ENCODE data around the gene LRRC37A2.
"Not testable (repeated sequence)": the region's sequence is repeated elsewhere in the genome, so short reads cannot be mapped to it uniquely, and the experiment has no call there.

DNA sequence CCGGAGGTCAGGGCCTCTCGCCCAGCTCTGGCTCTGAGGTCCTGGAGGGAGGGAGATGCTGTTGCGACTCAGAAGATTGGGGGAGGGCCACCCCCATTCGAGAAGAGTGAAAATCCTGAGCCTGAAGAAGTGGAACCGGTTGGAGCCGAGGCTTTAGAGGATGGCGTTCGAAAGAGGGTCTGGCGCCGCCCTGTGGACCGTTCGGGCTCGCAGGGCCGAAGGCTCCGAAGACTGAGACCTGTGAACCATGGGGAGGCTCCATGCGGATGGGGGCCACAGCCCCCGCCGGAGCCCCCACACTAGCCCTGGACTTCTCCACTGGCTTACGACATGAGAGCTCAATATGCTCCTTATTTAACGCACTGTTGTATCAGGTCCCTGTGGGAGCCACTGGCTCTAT is 46.9 kb downstream of the LRRC37A2 start:
- not testable (repeated sequence) for TF ChIP-seq POLR2A, EP300 (IDR thresholded peaks at IDR 0.05)
- TF ChIP-seq, protein P1, sequence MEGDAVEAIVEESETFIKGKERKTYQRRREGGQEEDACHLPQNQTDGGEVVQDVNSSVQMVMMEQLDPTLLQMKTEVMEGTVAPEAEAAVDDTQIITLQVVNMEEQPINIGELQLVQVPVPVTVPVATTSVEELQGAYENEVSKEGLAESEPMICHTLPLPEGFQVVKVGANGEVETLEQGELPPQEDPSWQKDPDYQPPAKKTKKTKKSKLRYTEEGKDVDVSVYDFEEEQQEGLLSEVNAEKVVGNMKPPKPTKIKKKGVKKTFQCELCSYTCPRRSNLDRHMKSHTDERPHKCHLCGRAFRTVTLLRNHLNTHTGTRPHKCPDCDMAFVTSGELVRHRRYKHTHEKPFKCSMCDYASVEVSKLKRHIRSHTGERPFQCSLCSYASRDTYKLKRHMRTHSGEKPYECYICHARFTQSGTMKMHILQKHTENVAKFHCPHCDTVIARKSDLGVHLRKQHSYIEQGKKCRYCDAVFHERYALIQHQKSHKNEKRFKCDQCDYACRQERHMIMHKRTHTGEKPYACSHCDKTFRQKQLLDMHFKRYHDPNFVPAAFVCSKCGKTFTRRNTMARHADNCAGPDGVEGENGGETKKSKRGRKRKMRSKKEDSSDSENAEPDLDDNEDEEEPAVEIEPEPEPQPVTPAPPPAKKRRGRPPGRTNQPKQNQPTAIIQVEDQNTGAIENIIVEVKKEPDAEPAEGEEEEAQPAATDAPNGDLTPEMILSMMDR (IDR thresholded peaks at IDR 0.05): not testable (repeated sequence)

Measured in tibial nerve (tissue), 4 donors.